ENCODE results near the gene POLR3H. TPM values are rescaled to one million over a fixed set of nuclear protein-coding genes. Genes with fewer than 3 reads are reported as not detected.

POLR3H gene
- total RNA-seq, 1 experiment from 2014 or later: 13.2 TPM

DNA sequence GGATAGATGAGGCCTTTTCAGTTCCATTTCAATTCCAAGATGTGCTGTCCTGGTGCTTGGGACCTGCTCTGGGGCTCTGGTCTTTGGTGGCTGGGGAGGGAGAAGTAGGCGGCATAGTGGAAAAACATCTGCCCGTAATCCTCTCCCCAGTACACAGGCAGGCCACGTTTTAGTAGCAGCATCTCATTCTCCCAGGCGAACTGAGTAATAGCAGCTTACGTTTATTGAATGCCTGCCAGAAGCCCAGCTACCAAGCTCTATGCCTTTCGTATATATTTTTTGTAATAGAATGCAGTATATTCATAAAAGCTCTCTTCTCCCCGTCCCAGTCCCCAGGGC, 63.9 kb downstream of the POLR3H start:
- no peaks in the 10 kb centered on the region; the same call in 1 of the 2 replicates for H4K20me1 ChIP-seq (ENCODE audit: insufficient read depth, low read depth, low read length)
- no peaks in the 10 kb centered on the region for H3K27me3 ChIP-seq (ENCODE audit: low read length)
- DNase-seq: no peak
- peaks cover 74% of the 10 kb centered on the region for H3K79me2 ChIP-seq (ENCODE audit: low read length)
- H3K4me3 ChIP-seq (ENCODE audit: low read length): peak overlapping the region; percentile 57
- H3K9me3 ChIP-seq (ENCODE audit: low read length): no peaks in the 10 kb centered on the region
- H3K4me1 ChIP-seq (ENCODE audit: low read length): peaks cover 88% of the 10 kb centered on the region
- peak overlapping the region; percentile 83 for H3K4me2 ChIP-seq (ENCODE audit: low read depth, low read length, poor library complexity, severe bottlenecking)
- no peaks in the 10 kb centered on the region for H3K9me2 ChIP-seq (replicated peaks; ENCODE audit: insufficient read depth, low read length)
- H3K9ac ChIP-seq (ENCODE audit: low read length): peak overlapping the region; percentile 66
- H3K27ac ChIP-seq (ENCODE audit: low read length): peak overlapping the region; percentile 97
- no peak overlapping the region for H2AFZ ChIP-seq (ENCODE audit: low read length)
- H3K36me3 ChIP-seq (ENCODE audit: insufficient read depth, low read length): no peaks in the 10 kb centered on the region

DNA sequence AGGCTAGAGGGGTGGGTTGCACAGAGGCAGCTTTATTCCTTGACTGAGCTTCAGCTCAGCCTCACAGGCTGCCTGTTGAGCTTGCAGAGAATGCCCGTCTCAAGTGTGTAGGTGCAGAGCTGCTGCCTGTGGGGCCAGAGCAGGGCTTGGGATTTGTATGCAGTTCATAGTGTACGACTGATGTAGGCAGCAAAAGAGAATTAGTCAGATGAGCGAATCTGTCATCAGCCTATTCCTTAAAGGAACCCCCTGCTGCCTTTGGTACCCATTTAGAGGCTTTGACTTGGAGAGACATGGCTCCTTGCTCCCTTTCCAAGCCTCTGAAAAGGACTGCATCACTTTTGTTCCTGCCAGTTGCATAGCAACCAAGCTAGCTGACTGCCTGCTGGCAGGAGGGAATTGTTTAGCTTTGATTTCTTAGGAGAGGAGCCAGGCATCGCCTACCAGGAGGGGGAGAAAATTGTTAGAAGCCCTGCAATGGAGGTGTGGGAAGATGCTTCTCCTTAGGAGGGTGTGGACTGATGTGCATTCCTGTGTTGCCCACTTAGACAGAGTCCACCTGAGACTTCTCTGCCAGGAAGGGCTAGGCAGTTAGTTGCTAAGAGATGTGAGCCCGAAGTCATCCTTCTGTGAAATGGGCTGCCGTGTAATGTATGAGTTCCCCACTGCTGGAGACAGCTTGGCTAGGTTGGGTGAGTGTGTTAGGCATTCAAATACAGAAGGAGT, 64.4 kb downstream of the POLR3H start:
- Histone ChIP-seq H3K4me1 (ENCODE audit: low read length) (peaks cover 88% of the 10 kb centered on the region), H4K20me1 (ENCODE audit: insufficient read depth, low read depth, low read length) (no peaks in the 10 kb centered on the region; the same call in 1 of the 2 replicates), H3K27ac (ENCODE audit: low read length) (peak overlapping the region; percentile 97)

DNA sequence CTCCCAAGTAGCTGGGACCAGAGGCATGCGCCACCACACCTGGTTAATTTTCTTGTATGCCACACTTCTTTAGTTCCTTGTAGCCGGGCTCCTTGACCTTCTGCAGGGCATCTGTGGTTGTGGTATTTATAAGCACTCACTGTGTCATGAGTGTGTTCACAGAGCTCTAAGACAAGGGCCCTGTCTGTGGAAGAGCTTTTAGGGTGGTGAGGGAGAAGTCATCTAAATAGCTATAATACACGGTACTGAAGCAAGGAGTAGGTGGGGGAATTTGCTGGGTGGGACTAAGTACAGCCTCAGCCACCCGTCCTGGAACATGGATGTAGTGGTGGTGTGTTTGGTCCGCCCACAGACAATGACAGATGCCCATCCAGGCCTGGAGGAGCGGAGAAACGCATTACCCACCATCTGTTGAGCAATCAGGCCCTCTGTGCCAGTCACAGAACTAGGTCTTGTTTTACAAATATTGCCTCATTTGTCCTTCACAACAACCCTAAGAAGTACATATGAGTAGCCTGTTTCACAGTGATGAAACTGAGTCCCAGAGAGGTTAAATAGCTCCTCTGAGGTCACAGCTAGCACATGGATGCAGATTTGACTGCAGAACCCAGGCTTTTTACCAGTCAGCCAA, 65.3 kb downstream of the POLR3H start:
- H4K20me1 ChIP-seq (ENCODE audit: insufficient read depth, low read depth, low read length): no peaks in the 10 kb centered on the region; the same call in 1 of the 2 replicates
- no peaks in the 10 kb centered on the region for H3K36me3 ChIP-seq (ENCODE audit: insufficient read depth, low read length)
- H3K27ac ChIP-seq (ENCODE audit: low read length): peak overlapping the region; percentile 97
- H3K4me1 ChIP-seq (ENCODE audit: low read length): peaks cover 85% of the 10 kb centered on the region
- peak overlapping the region; percentile 83 for H3K4me2 ChIP-seq (ENCODE audit: low read depth, low read length, poor library complexity, severe bottlenecking)
- H3K4me3 ChIP-seq (ENCODE audit: low read length): peak overlapping the region; percentile 57
- no peaks in the 10 kb centered on the region for H3K27me3 ChIP-seq (ENCODE audit: low read length)
- H3K9me2 ChIP-seq (replicated peaks; ENCODE audit: insufficient read depth, low read length): no peaks in the 10 kb centered on the region
- H2AFZ ChIP-seq (ENCODE audit: low read length): no peak overlapping the region
- H3K79me2 ChIP-seq (ENCODE audit: low read length): peaks cover 71% of the 10 kb centered on the region
- H3K9me3 ChIP-seq (ENCODE audit: low read length): no peaks in the 10 kb centered on the region
- H3K9ac ChIP-seq (ENCODE audit: low read length): peak overlapping the region; percentile 66
- DNase-seq: peak; percentile 79

More for the DNA sequence above, 64.4 kb downstream of the POLR3H start:
- Histone ChIP-seq H3K36me3 (ENCODE audit: insufficient read depth, low read length) (no peaks in the 10 kb centered on the region), H2AFZ (ENCODE audit: low read length) (no peak overlapping the region), H3K9me2 (replicated peaks; ENCODE audit: insufficient read depth, low read length) (no peaks in the 10 kb centered on the region), H3K9ac (ENCODE audit: low read length) (peak overlapping the region; percentile 66), H3K4me3 (ENCODE audit: low read length) (peak overlapping the region; percentile 57), H3K9me3 (ENCODE audit: low read length) (no peaks in the 10 kb centered on the region), H3K4me2 (ENCODE audit: low read depth, low read length, poor library complexity, severe bottlenecking) (peak overlapping the region; percentile 83), H3K79me2 (ENCODE audit: low read length) (peaks cover 75% of the 10 kb centered on the region), H3K27me3 (ENCODE audit: low read length) (no peaks in the 10 kb centered on the region)
- peak; percentile 70 for DNase-seq

DNA sequence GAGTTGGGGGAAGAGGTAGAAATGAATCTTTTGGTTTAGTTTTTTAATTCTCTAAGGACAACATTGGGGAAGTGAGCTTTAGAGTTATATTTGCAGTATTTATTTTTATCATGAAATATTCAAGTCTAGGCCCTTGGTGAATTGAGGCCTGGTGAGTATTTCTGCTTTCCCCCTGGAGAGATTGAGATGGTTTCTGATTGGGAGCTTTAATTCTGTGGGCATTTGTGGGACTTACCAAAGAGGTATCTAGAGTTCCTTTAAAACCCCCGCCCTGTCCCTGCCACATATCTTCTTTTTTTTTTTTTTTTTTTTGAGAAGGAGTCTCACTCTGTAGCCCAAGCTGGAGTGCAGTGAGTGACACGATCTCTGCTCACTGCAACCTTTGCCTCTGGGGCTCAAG, 65.8 kb downstream of the POLR3H start:
- peak; percentile 97 for DNase-seq
- Histone ChIP-seq H3K27ac (ENCODE audit: low read length) (peak overlapping the region; percentile 97), H3K4me1 (ENCODE audit: low read length) (peaks cover 85% of the 10 kb centered on the region), H3K4me2 (ENCODE audit: low read depth, low read length, poor library complexity, severe bottlenecking) (peak overlapping the region; percentile 83), H3K4me3 (ENCODE audit: low read length) (peak overlapping the region; percentile 57; the same call in 1 of the 2 replicates), H3K9me2 (replicated peaks; ENCODE audit: insufficient read depth, low read length) (no peaks in the 10 kb centered on the region), H3K9me3 (ENCODE audit: low read length) (no peaks in the 10 kb centered on the region), H3K27me3 (ENCODE audit: low read length) (no peaks in the 10 kb centered on the region), H3K36me3 (ENCODE audit: insufficient read depth, low read length) (no peaks in the 10 kb centered on the region), H3K79me2 (ENCODE audit: low read length) (peaks cover 71% of the 10 kb centered on the region), H3K9ac (ENCODE audit: low read length) (peak overlapping the region; percentile 66), H4K20me1 (ENCODE audit: insufficient read depth, low read depth, low read length) (no peaks in the 10 kb centered on the region; the same call in 1 of the 2 replicates), H2AFZ (ENCODE audit: low read length) (no peak overlapping the region)

Other genes with a start within 250 kb of the POLR3H start
- gene ZC3H7B, start 242.9 kb downstream of the POLR3H start, total RNA-seq (2014; rRNA removed; shearing (Covaris generic); ENCODE audit: low replicate concordance): 18.1 and 34.2 TPM in 2 replicates
- gene TEF, start 162.5 kb downstream of the POLR3H start, total RNA-seq (2014; rRNA removed; shearing (Covaris generic); ENCODE audit: low replicate concordance): 4.4 and 6.8 TPM in 2 replicates
- 43.7 and 46.8 TPM in 2 replicates for gene TOB2, start 97.7 kb downstream of the POLR3H start, total RNA-seq (2014; rRNA removed; shearing (Covaris generic); ENCODE audit: low replicate concordance)
- 43.2 and 90.3 TPM in 2 replicates for gene PHF5A, start 75.8 kb downstream of the POLR3H start, total RNA-seq (2014; rRNA removed; shearing (Covaris generic); ENCODE audit: low replicate concordance)
- gene ACO2, start 75.4 kb downstream of the POLR3H start, total RNA-seq (2014; rRNA removed; shearing (Covaris generic); ENCODE audit: low replicate concordance): 67.7 and 102 TPM in 2 replicates
- gene CSDC2, start 16.5 kb upstream of the POLR3H start, total RNA-seq (2014; rRNA removed; shearing (Covaris generic); ENCODE audit: low replicate concordance): not detected in 2 replicates
- 10.0 and 15.2 TPM in 2 replicates for gene PMM1, start 45.4 kb upstream of the POLR3H start, total RNA-seq (2014; rRNA removed; shearing (Covaris generic); ENCODE audit: low replicate concordance)
- 27.9 and 76.0 TPM in 2 replicates for gene DESI1, start 76.6 kb upstream of the POLR3H start, total RNA-seq (2014; rRNA removed; shearing (Covaris generic); ENCODE audit: low replicate concordance)
- 173 and 248 TPM in 2 replicates for gene XRCC6, start 76.8 kb upstream of the POLR3H start, total RNA-seq (2014; rRNA removed; shearing (Covaris generic); ENCODE audit: low replicate concordance)
- 148 and 185 TPM in 2 replicates for gene SNU13, start 144.4 kb upstream of the POLR3H start, total RNA-seq (2014; rRNA removed; shearing (Covaris generic); ENCODE audit: low replicate concordance)
- gene MEI1, start 155.0 kb upstream of the POLR3H start, total RNA-seq (2014; rRNA removed; shearing (Covaris generic); ENCODE audit: low replicate concordance): 4.9 and 8.2 TPM in 2 replicates

Data from Karpas-422 (cell line).